ENCODE data around the gene SORCS2. TPM values are rescaled to one million over a fixed set of nuclear protein-coding genes. Genes with fewer than 3 reads are reported as not detected.

The SORCS2 gene
- total RNA-seq, 4 donors from 2014 or later: 0.07 to 1.2 (median 0.11) TPM

GRCh38 chr4:7769396-7770223, 577.3 kb downstream of the SORCS2 start:
- Histone ChIP-seq H3K4me1 (no peaks in the 10 kb centered on the region), H3K27me3 (no peaks in the 10 kb centered on the region), H3K4me3 (no peak overlapping the region), H3K36me3 (no peaks in the 10 kb centered on the region), H3K27ac (no peak overlapping the region), H3K9me3 (no peaks in the 10 kb centered on the region)
- TF ChIP-seq CTCF (IDR thresholded peaks at IDR 0.05 in 4 of 5, conservative IDR thresholded peaks at IDR 0.05 in 1 of 5) (no peak), POLR2A (IDR thresholded peaks at IDR 0.05) (no peak)
- ATAC-seq: no peak
- DNase-seq: no peak
- in situ Hi-C loops (cut with MboI; ENCODE audit: low sequenced_read_pairs in 4 of 4): no loop called here
- intact Hi-C loops (cut with DNase I; ENCODE audit: low total_unique reads): loop anchor here (2.0 kb wide), 1 partner anchor 33 kb away; no protein-coding TSS in a partner anchor

- Histone ChIP-seq H3K4me3 (no peak overlapping the region), H3K4me1 (no peaks in the 10 kb centered on the region), H3K27ac (no peak overlapping the region), H3K27me3 (no peaks in the 10 kb centered on the region), H3K36me3 (no peaks in the 10 kb centered on the region), H3K9me3 (no peaks in the 10 kb centered on the region)
- DNase-seq (no peak), ATAC-seq (no peak)
- in situ Hi-C loops (cut with MboI; ENCODE audit: low sequenced_read_pairs in 4 of 4) (no loop called here), intact Hi-C loops (cut with DNase I; ENCODE audit: low total_unique reads) (loop anchor here (2.0 kb wide), 1 partner anchor 32 kb away; no protein-coding TSS in a partner anchor)
- TF ChIP-seq POLR2A (IDR thresholded peaks at IDR 0.05) (no peak), CTCF (IDR thresholded peaks at IDR 0.05 in 4 of 5, conservative IDR thresholded peaks at IDR 0.05 in 1 of 5) (peak in 3 of 5 experiments; percentile 23 to 34 (median 25))
Observed at GRCh38 chr4:7770224-7771050, 578.1 kb downstream of the SORCS2 start.

GRCh38 chr4:7771056-7771455, 578.7 kb downstream of the SORCS2 start:
- H3K36me3 ChIP-seq: no peaks in the 10 kb centered on the region

More at GRCh38 chr4:7771056-7771455, 578.7 kb downstream of the SORCS2 start:
- TF ChIP-seq CTCF (IDR thresholded peaks at IDR 0.05 in 4 of 5, conservative IDR thresholded peaks at IDR 0.05 in 1 of 5) (no peak), POLR2A (IDR thresholded peaks at IDR 0.05) (no peak)
- Histone ChIP-seq H3K27ac (no peak overlapping the region), H3K4me1 (no peaks in the 10 kb centered on the region), H3K9me3 (no peaks in the 10 kb centered on the region), H3K4me3 (no peak overlapping the region), H3K27me3 (no peaks in the 10 kb centered on the region)
- in situ Hi-C loops (cut with MboI; ENCODE audit: low sequenced_read_pairs in 4 of 4): no loop called here
- intact Hi-C loops (cut with DNase I; ENCODE audit: low total_unique reads): loop anchor here (2.0 kb wide), 1 partner anchor 32 kb away; no protein-coding TSS in a partner anchor
- ATAC-seq (no peak), DNase-seq (no peak)

All from gastrocnemius medialis (tissue), 4 donors.